Measurements from ENCODE around the gene KRT82.
A peak's percentile ranks its signal among the peaks of the same experiment; 100 is the strongest.

Gene KRT82

GRCh38 chr12:52399756-52400155, 6.4 kb downstream of the KRT82 start:
- Histone ChIP-seq H3K27me3 (ENCODE audit: low read depth, low read length) (peaks cover 12% of the 10 kb centered on the region), H3K36me3 (replicated peaks; ENCODE audit: low read depth, low read length) (no peaks in the 10 kb centered on the region), H3K9ac (ENCODE audit: low read length) (no peak overlapping the region), H3K27ac (ENCODE audit: low read length) (no peak overlapping the region), H3K4me3 (ENCODE audit: low read length) (no peak overlapping the region), H3K4me2 (ENCODE audit: low read length) (no peak overlapping the region), H3K4me1 (ENCODE audit: low read length) (no peaks in the 10 kb centered on the region), H3K9me3 (ENCODE audit: insufficient read depth, low read length) (no peaks in the 10 kb centered on the region), H4K20me1 (ENCODE audit: insufficient read depth, low read length) (no peaks in the 10 kb centered on the region), H2AFZ (ENCODE audit: low read depth, low read length) (no peak overlapping the region), H3K79me2 (ENCODE audit: low read length) (no peaks in the 10 kb centered on the region)
- TF ChIP-seq CTCF (IDR thresholded peaks at IDR 0.05; ENCODE audit: low read depth, low read length) (no peak), EZH2phosphoT487 (IDR thresholded peaks at IDR 0.05; ENCODE audit: low read depth) (no peak)

GRCh38 chr12:52398176-52398575, 8.0 kb downstream of the KRT82 start:
- no peak overlapping the region for H3K27ac ChIP-seq (ENCODE audit: low read length)
- no peak overlapping the region for H2AFZ ChIP-seq (ENCODE audit: low read depth, low read length)
- no peaks in the 10 kb centered on the region for H3K79me2 ChIP-seq (ENCODE audit: low read length)
- no peak overlapping the region for H3K9ac ChIP-seq (ENCODE audit: low read length)
- no peak for TF ChIP-seq EZH2phosphoT487 (IDR thresholded peaks at IDR 0.05; ENCODE audit: low read depth)
- no peak for TF ChIP-seq CTCF (IDR thresholded peaks at IDR 0.05; ENCODE audit: low read depth, low read length)
- H3K4me1 ChIP-seq (ENCODE audit: low read length), result peaks cover 7% of the 10 kb centered on the region
- peaks cover 9% of the 10 kb centered on the region for H3K27me3 ChIP-seq (ENCODE audit: low read depth, low read length)
- H3K4me3 ChIP-seq (ENCODE audit: low read length), result no peak overlapping the region
- H3K9me3 ChIP-seq (ENCODE audit: insufficient read depth, low read length), result no peaks in the 10 kb centered on the region
- no peaks in the 10 kb centered on the region for H4K20me1 ChIP-seq (ENCODE audit: insufficient read depth, low read length)
- no peak overlapping the region for H3K4me2 ChIP-seq (ENCODE audit: low read length)
- H3K36me3 ChIP-seq (replicated peaks; ENCODE audit: low read depth, low read length), result no peaks in the 10 kb centered on the region

- no peak overlapping the region for H3K4me2 ChIP-seq (ENCODE audit: low read length)
- peaks cover 7% of the 10 kb centered on the region for H3K4me1 ChIP-seq (ENCODE audit: low read length)
- H3K27me3 ChIP-seq (ENCODE audit: low read depth, low read length), result peaks cover 9% of the 10 kb centered on the region
- no peaks in the 10 kb centered on the region for H3K36me3 ChIP-seq (replicated peaks; ENCODE audit: low read depth, low read length)
- no peak overlapping the region for H3K9ac ChIP-seq (ENCODE audit: low read length)
- no peak overlapping the region for H3K27ac ChIP-seq (ENCODE audit: low read length)
- H3K4me3 ChIP-seq (ENCODE audit: low read length), result no peak overlapping the region
- H2AFZ ChIP-seq (ENCODE audit: low read depth, low read length), result no peak overlapping the region
- no peak for TF ChIP-seq EZH2phosphoT487 (IDR thresholded peaks at IDR 0.05; ENCODE audit: low read depth)
- TF ChIP-seq CTCF (IDR thresholded peaks at IDR 0.05; ENCODE audit: low read depth, low read length), result no peak
- no peaks in the 10 kb centered on the region for H4K20me1 ChIP-seq (ENCODE audit: insufficient read depth, low read length)
- H3K9me3 ChIP-seq (ENCODE audit: insufficient read depth, low read length), result no peaks in the 10 kb centered on the region
- no peaks in the 10 kb centered on the region for H3K79me2 ChIP-seq (ENCODE audit: low read length)
Measured at GRCh38 chr12:52396656-52397055, 9.5 kb downstream of the KRT82 start.

GRCh38 chr12:52395761-52396434, 10.2 kb downstream of the KRT82 start:
- Histone ChIP-seq H3K9me3 (ENCODE audit: insufficient read depth, low read length) (no peaks in the 10 kb centered on the region), H3K4me3 (ENCODE audit: low read length) (no peak overlapping the region), H3K27ac (ENCODE audit: low read length) (no peak overlapping the region), H2AFZ (ENCODE audit: low read depth, low read length) (no peak overlapping the region), H3K4me2 (ENCODE audit: low read length) (no peak overlapping the region), H3K4me1 (ENCODE audit: low read length) (peaks cover 7% of the 10 kb centered on the region), H3K27me3 (ENCODE audit: low read depth, low read length) (peaks cover 9% of the 10 kb centered on the region), H4K20me1 (ENCODE audit: insufficient read depth, low read length) (no peaks in the 10 kb centered on the region), H3K36me3 (replicated peaks; ENCODE audit: low read depth, low read length) (no peaks in the 10 kb centered on the region), H3K79me2 (ENCODE audit: low read length) (no peaks in the 10 kb centered on the region), H3K9ac (ENCODE audit: low read length) (no peak overlapping the region)
- TF ChIP-seq EZH2phosphoT487 (IDR thresholded peaks at IDR 0.05; ENCODE audit: low read depth) (no peak), CTCF (IDR thresholded peaks at IDR 0.05; ENCODE audit: low read depth, low read length) (peak; percentile 48)

All from OCI-LY3 (cell line).